GM06990 (cell line): ENCODE results near the gene PSMG4.

ENCODE experiments used
- DNase-seq: peaks from one replicate; pipeline ENCODE4 v3.0.0-alpha.2; 2011; ENCODE audit not compliant: insufficient read length; ENCODE audit errors: extremely low read depth
- H3K27me3 ChIP-seq: replicated peaks from 2 replicates; pipeline ENCODE4 v1.6.0; 2011; ENCODE audit warnings: low read length; ENCODE audit not compliant: control insufficient read depth, insufficient read depth
- H3K36me3 ChIP-seq: 2 replicates; pipeline ENCODE4 v1.5.1; 2011; ENCODE audit warnings: low read length; ENCODE audit not compliant: control insufficient read depth, insufficient read depth
- H3K4me3 ChIP-seq: replicated peaks from 2 replicates; pipeline ENCODE4 v1.5.1; 2011; ENCODE audit warnings: low read depth, mild to moderate bottlenecking, control low read depth, low read length
- TF ChIP-seq, protein P1 (sequence below): IDR thresholded peaks from 2 replicates; pipeline ENCODE4 v1.5.1; 2011; ENCODE audit warnings: low read length, control low read depth, mild to moderate bottlenecking, inconsistent platforms; ENCODE audit not compliant: insufficient read depth, poor library complexity, severe bottlenecking

The PSMG4 gene

GRCh38 chr6:3288711-3289663 lies 30.2 kb downstream of the PSMG4 start:
- no peak for DNase-seq
- TF ChIP-seq, protein P1, sequence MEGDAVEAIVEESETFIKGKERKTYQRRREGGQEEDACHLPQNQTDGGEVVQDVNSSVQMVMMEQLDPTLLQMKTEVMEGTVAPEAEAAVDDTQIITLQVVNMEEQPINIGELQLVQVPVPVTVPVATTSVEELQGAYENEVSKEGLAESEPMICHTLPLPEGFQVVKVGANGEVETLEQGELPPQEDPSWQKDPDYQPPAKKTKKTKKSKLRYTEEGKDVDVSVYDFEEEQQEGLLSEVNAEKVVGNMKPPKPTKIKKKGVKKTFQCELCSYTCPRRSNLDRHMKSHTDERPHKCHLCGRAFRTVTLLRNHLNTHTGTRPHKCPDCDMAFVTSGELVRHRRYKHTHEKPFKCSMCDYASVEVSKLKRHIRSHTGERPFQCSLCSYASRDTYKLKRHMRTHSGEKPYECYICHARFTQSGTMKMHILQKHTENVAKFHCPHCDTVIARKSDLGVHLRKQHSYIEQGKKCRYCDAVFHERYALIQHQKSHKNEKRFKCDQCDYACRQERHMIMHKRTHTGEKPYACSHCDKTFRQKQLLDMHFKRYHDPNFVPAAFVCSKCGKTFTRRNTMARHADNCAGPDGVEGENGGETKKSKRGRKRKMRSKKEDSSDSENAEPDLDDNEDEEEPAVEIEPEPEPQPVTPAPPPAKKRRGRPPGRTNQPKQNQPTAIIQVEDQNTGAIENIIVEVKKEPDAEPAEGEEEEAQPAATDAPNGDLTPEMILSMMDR, result no peak
- Histone ChIP-seq H3K27me3 (no peaks in the 10 kb centered on the region; the same call in 1 of the 2 replicates), H3K4me3 (no peak overlapping the region), H3K36me3 (no peaks in the 10 kb centered on the region)

DNA sequence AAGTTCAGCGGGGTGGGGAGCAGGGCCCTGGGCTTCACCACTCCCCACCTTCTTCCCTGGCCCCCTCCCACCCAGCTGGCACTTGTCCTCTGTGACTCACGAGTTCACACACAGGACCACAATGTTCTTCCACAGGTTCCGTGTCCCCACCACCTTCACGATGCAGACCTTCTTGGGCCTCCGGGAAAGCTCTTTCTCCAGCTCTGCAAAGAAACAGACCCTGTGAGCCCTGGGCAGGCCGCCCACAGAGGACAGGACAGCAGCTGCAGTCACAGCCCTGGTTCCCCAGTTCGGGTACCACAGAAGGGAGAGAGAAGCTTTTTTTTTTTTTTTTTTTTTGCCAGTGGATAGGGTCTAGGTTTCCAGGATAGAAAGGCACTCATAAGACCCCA lies 30.9 kb downstream of the PSMG4 start:
- Histone ChIP-seq H3K36me3 (no peaks in the 10 kb centered on the region), H3K4me3 (no peak overlapping the region), H3K27me3 (no peaks in the 10 kb centered on the region; the same call in 1 of the 2 replicates)
- TF ChIP-seq, protein P1, result no peak
- DNase-seq, result no peak

DNA sequence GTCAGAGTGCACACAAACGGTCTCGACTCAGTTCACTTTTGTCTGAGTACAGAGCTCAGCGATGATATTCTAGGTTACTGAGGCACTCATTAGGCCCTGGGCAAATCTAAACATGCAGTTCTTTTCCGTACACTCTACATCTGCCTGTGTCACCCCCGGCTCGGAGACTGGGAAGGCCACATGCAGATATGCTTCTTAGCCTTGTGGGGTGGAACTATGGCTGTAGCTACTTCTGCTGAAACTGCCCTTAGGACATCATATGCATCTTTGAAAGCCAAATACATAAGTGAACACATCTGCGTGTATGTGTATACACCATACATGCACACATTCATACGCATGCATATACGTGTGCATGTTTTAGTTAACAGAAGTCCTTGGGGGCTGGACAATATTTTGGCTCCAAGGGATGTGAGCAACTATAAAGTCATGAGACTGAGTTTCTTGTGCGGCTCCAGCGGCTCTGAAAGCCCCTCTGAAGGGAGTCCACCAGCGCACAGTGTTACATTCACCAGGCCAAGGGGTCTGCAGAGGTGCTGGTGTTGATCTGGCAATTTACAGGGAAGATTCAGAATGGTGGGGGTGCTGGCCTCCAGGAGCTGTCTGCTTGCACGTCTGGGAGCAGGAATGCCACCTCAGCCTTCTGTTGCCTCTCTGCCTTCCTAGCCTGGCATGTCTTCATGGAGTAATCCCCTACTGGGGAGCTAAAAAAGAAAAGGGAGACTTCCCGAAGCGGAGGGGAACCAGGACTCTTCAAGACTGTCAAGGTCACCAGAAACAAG lies 31.6 kb downstream of the PSMG4 start:
- Histone ChIP-seq H3K4me3 (no peak overlapping the region), H3K27me3 (no peaks in the 10 kb centered on the region; the same call in 1 of the 2 replicates), H3K36me3 (no peaks in the 10 kb centered on the region)
- DNase-seq, result no peak
- TF ChIP-seq, protein P1, result no peak

DNA sequence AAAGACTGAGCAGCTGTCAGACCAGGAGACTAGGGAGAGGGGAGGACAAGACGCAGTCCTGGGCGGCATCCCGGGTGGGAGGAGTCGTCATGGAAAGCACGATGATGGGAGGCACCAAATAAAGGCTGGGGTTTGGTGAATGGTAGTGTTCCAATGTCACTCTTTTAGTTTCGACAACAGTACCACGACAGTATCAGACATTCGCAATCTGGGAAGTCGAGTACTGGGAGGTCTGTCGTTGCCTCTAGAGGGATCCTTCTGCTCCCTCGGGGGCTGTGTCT lies 32.1 kb downstream of the PSMG4 start:
- no peaks in the 10 kb centered on the region for H3K36me3 ChIP-seq
- no peak for DNase-seq
- H3K4me3 ChIP-seq, result no peak overlapping the region
- TF ChIP-seq, protein P1, result no peak
- H3K27me3 ChIP-seq, result no peaks in the 10 kb centered on the region; the same call in 1 of the 2 replicates

DNA sequence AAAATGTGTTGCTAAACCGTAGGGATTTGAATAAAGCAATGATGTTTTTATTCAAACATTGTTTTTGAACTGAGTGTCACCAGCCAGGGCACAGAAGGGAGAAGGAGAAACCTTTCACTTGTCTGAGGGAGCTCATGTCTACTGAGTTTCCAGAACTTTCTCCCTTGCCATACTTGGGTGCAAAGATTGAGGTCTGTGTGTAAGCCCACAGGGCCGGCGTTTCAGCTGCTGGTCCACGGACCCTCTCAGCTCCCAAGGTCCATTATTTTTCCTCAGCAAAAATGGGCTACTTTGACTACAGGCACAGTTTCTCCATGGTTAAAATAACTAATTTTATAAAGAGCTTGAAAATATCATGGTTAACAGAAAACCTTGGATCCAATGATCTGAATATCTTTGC lies 32.6 kb downstream of the PSMG4 start:
- H3K36me3 ChIP-seq, result no peaks in the 10 kb centered on the region
- H3K27me3 ChIP-seq, result no peaks in the 10 kb centered on the region; the same call in 1 of the 2 replicates
- TF ChIP-seq, protein P1, result no peak
- H3K4me3 ChIP-seq, result no peak overlapping the region
- DNase-seq, result no peak
